ENCODE data around the gene AP2B1.
"Not testable (repeated sequence)": the region's sequence is repeated elsewhere in the genome, so short reads cannot be mapped to it uniquely, and the experiment has no call there.

AP2B1 gene

GRCh38 chr17:35578197-35578928, 8.8 kb upstream of the AP2B1 start, which contains the start of gene PEX12:
Gene PEX12 (minus strand): TSS chr17:35578571. CDS start chr17:35578021, 550 bp downstream.
- peak; percentile 24 for DNase-seq

GRCh38 chr17:35578929-35579432, 8.1 kb upstream of the AP2B1 start:
- no peak for DNase-seq

- no peak for DNase-seq
Measured at GRCh38 chr17:35584061-35584460, 3.1 kb upstream of the AP2B1 start.

GRCh38 chr17:35586569-35587073, 501 bp upstream of the AP2B1 start:
- DNase-seq = no peak

- DNase-seq = no peak
Measured at GRCh38 chr17:35588196-35588920, 1.2 kb downstream of the AP2B1 start.

GRCh38 chr17:35596072-35596471, 8.9 kb downstream of the AP2B1 start:
- DNase-seq = no peak

- DNase-seq = no peak
Measured at GRCh38 chr17:35596530-35597233, 9.6 kb downstream of the AP2B1 start.

GRCh38 chr17:35597604-35598003, 10.5 kb downstream of the AP2B1 start:
- DNase-seq = no peak

GRCh38 chr17:35603674-35604073, 16.6 kb downstream of the AP2B1 start:
- no peak for DNase-seq

- DNase-seq = no peak
Measured at GRCh38 chr17:35605678-35606077, 18.6 kb downstream of the AP2B1 start.

GRCh38 chr17:35607239-35607847, 20.2 kb downstream of the AP2B1 start:
- no peak for DNase-seq

- DNase-seq = no peak
Measured at GRCh38 chr17:35609831-35610230, 22.7 kb downstream of the AP2B1 start.

GRCh38 chr17:35610746-35611145, 23.6 kb downstream of the AP2B1 start:
- DNase-seq = not testable (repeated sequence)

- DNase-seq = no peak
Measured at GRCh38 chr17:35612924-35613521, 25.9 kb downstream of the AP2B1 start.

GRCh38 chr17:35614810-35615209, 27.7 kb downstream of the AP2B1 start:
- DNase-seq = no peak

GRCh38 chr17:35616536-35616935, 29.4 kb downstream of the AP2B1 start:
- DNase-seq = no peak

GRCh38 chr17:35617505-35617904, 30.4 kb downstream of the AP2B1 start:
- no peak for DNase-seq

GRCh38 chr17:35618628-35619027, 31.5 kb downstream of the AP2B1 start:
- no peak for DNase-seq

GRCh38 chr17:35621768-35622167, 34.6 kb downstream of the AP2B1 start:
- no peak for DNase-seq

GRCh38 chr17:35627417-35627816, 40.3 kb downstream of the AP2B1 start:
- DNase-seq = no peak

GRCh38 chr17:35630530-35631148, 43.5 kb downstream of the AP2B1 start:
- no peak for DNase-seq

GRCh38 chr17:35641032-35641431, 53.9 kb downstream of the AP2B1 start:
- DNase-seq = no peak
